SW480 (cell line): ENCODE data around the gene USB1.
"Not testable (repeated sequence)": the region's sequence is repeated elsewhere in the genome, so short reads cannot be mapped to it uniquely, and the experiment has no call there.

Experiments used
- DNase-seq: peaks from one replicate; pipeline ENCODE4 v3.0.0-alpha.2; 2016; ENCODE audit warnings: low spot score

Gene USB1

DNA sequence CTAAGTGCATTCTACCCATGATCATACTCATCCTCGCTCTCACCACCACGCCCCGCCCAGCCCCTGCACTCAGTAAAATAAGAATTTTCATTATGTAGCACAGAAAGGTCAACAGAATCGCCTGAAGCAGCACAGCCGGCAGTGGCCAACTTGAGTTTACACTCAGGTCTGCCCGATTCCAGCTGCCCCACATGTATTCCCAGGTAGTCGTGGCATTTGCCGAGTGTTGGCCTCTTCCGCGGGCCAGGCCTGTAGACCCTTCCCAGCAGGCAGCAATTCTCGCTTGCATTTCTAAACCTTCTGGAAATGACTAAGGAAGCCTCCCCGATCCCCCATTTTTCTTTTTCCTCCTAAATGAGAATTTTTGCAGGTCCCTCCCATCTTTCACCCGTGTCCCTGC lies 30.9 kb upstream of the USB1 start:
- no peak for DNase-seq

DNA sequence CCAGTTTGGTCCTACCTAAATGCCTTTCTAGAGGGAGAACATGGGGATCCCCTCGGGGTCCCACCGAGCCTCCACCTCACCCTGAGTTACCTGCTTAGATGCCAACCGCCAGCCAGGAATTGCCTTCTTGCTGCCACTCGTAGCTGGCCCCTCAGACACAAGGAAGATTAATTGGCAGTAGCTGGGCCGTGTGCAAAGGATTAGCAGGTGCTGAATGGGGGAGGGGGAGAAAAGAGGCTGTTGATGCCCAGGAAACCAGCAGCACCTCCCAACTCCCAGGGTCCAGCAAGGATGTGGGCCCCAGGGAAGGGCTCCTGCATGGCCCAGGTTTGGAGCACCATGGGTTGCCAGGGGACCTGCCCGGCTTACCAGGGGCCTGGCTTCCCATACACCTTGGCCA lies 30.2 kb upstream of the USB1 start, which contains the start of gene CNGB1:
Gene CNGB1, minus strand, starts transcription at position 159 of the 400 bp plus-strand sequence. CDS start 3,842 bp downstream, outside the sequence.
- no peak for DNase-seq

DNA sequence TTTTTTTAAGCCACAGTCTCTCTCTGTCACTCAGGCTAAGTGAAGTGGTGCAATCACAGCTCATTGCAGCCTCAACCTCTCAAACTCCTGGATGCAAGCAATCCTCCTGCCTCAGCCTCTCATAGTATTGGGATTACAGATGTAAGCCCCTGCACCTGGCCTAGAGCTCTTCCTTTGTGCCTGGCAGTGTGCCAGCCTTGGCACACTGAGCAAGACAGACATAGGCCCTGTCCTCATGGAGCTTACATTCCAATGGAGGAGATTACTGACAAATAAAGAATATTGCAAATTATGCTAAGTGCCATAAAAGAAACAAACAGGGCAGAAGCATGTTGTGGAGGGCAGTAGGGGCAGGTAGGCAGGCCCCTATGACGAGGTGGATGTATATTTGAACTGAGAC lies 29.4 kb upstream of the USB1 start:
- no peak for DNase-seq

DNA sequence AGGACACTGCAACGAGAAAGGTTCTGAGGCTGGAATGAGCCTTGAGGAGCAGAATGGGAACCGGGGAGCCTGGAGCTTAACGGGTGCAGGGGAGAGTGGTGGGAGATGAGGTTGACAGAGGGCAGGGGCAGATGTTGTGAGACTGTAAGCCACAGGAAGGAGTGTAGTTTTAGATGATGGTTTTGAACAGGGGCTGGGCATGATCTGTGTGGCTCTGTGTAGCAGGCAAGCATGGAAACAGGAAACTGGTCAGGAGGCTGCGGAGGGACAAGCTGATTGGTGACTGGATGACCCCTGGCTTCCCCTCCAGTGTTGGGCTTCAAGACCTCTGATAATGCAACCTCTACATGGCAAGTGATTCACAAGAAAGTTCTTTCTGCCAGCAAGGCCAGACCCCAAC lies 28.9 kb upstream of the USB1 start:
- no peak for DNase-seq

DNA sequence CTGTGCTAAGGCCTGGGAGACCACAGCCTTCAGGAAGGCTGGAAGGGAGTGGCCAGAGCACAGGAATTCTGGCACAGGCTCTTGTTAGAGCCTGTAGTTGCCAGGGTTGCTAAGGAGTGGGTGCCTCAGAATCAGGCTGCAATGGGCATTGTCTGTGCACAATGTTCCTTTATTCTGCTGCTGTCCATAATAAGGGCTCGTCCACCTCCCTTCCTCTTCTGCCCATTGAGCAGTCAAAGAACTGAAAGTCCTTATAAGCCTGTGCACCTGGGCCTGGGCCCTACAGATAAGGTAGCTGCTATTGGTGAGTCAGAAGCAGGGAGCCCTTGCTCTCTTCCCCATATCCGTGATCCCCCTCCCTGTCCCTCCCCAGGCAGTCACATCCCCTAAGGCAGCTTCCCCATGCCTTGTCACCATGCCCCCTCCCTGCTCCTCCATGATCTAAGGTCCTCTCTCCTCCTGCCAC lies 24.8 kb upstream of the USB1 start:
- peak; percentile 10 for DNase-seq

DNA sequence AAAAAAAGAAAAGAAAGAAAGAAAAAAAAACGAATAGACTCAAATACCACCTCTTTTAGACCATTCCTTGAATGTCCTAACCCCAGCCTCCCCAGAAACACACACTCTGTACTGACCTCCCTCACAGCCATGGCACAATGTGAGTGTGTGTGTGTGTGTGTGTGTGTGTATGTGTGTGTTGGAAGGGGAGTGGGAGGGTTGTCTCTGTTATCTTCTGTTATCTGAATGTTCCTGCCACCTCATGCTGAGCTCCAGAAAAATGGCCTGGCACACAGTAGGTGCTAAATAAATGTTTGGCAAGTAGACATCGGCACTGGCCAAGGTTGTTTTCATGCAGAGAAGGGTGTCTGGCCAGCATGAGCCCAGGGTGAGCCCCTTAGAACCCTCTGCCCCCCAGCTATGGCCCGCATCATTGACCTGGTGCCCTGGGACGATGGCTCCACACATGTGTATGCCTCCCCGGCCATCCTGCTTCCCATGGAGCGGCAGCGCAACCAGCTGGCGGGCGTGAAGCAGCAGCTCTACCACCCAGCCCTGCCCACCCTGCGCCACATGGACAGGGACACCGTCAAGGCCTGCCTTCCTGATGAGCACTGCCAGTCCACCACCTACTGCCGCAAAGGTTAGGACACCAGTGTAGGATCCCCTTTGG lies 23.7 kb upstream of the USB1 start:
- DNase-seq: no peak

DNA sequence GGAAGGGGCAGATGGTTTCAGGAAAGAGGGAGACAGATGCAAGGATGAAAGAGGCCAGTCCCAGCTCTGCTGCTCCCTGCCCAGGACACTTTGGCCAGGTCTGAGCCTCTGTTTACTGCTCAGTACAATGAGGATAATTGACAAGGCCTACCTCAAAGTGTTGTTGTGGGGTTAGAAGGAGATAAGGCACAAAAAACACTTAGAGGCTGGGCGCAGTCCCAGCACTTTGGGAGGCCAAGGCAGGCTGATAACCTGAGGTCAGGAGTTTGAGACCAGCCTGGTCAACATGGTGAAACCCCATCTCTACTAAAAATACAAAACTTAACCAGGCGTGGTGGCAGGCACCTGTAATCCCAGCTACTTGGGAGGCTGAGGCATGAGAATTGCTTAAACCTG lies 23.1 kb upstream of the USB1 start:
- DNase-seq: not testable (repeated sequence)

DNA sequence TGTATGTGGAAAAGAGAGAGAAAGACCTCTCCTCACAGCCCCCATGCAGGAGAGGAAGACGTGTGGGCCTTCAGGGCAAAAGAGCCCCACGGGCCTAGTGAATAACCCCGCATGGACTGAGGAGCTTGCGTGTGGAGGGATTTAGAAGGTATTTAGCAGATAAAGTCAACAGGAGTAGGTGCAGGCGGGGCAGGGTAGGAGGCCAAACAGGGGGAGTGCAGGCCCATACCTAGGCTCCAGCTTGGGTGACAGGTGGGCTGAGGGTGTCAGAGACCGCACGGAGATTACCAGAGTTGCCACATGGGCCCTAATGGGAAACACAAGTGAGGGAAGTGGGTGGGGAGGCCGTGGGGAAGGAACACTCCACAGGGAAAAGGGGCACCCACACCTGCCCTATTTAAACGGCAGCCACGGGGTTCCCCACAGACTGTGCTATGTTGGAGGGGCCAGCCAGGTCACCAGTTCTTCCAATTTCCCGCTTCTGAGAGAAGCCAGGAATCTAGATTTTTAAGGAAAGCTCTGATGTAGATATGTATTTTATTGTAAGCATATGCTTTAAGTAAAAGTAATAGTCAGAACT lies 22.1 kb upstream of the USB1 start:
- DNase-seq: no peak

DNA sequence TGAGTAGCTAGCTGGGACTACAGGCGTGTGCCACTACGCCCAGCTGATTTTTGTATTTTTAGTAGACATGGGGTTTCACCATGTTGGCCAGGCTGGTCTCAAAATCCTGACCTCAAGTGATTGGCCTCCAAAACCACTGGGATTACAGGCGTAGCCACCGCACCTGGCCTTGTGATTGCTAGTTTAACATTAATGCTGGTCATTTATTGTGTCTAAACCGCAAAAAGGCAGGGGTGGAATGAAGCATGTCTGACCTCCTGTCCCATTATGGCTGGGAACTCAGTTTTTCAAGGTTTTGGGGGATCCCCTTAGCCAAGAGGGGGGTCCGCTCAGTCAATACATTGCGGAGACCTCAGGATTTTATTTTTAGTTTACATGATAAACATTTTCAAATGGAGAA lies 19.6 kb upstream of the USB1 start:
- DNase-seq: no peak

DNA sequence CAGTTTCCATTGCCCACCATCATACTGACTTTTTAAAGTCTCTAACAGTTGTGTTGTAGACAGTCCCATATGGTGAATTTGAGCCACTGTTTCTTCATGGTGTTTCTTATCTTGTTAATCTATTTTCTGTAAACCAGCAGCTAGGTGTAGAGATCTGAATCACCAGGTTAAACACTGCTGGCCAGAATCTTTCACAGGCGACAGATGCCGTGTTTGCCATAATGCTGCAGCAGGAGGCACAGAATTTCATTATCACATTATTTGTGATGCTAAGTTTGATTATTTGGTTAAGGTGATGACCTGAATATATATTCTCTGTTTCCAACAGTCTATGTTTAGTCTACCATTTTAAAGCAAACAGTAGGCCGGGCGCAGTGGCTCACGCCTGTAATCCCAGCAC lies 18.8 kb upstream of the USB1 start:
- DNase-seq: no peak

DNA sequence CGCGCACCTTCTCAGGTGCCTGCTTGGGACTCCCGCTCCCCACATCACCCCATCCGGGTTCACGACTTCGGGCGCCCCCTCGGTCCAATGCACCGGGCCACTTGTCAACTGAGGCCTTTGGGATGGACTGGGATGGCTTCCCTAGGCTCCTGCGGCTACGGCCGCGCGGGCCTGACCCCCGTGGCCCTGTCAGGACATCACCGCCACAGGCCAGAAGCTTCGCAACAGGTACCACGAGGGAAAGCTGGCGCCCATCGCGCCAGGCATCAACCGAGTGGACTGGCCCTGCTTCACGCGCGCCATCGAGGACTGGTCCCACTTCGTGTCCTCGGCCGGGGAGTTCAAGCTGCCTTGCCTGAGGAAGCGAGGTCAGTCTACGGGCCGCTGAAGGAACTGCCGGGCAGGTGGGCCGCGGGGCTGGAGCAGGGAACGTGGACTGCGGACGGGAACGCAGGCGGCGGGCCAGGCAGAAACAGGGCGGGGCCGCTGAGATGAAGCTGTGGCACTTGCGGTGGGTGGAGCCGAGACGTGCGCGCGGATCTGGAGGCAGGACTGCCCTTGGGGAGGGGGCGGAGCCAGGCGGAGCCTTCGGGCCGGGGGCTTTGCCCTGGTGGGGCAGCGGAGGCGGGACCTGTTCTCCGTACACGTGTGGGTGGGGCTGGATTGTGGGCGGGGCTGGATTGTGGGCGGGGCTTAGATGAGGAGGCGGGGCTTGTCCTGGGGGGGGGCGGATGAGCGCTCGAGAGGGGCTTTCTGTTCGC lies 16.6 kb upstream of the USB1 start:
- DNase-seq: no peak

DNA sequence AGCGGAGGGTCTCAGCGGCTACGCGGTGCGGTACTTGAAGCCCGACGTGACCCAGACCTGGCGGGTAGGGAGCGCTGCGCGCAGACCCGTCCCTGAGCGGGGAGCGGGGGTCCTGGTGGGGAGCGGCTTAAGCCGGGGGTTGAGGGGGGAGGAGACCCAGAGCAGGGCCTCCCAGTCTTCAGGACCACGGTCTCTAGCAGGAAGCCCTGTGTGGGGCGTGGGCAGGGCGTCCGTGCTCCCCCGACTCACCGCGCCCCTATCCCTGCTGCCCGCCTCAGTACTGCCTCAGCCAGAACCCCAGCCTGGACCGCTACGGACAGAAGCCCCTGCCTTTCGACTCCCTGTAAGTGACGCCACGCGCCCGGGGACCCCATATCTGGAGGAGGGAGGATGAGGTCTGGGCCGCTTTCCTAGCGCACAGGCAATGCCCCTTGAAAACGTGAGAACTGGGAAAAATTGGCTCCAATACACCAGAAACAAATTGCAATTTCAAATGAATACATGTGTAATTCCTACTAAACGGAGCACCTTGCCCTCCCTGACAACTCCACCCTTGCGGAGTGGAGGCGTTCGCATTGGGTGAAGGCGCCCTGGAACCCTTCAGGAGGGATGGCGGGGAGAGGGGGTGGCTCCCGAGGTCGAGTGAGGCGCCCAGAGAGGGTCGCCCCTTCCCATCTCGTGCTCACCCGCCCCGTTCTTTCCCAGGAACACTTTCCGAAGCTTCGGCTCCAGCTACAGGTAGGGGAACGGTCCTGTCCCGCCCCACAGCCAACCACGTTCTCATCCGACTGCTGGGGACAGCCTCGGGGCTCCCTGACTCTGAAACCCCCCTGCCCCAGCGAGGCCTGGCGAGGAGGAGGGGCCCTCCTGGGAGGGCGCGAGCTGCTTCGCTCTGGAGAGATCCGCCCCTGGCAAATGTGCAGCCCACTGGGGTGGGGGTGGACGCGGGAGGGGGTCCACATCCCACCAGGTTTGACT lies 15.7 kb upstream of the USB1 start:
- DNase-seq: no peak

DNA sequence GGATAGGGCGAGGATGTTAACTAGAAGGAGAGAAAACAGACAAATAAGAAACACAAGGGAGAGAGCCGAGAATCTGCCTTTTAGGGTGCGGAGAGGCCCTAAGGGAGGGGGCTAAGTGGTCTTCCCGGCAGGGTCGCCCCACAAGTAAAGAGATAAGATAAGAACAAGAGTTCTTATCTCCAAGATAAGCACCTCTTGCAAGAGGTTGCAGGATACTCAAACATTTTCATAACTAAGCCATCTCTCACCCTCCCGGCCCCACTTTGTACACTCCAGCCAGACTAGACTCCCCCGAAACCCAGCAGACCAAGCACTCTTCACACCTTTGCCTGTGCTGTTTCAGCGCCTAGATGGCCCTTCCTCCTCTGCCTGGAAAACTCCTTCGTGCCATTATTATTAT lies 15.0 kb upstream of the USB1 start:
- DNase-seq: no peak

DNA sequence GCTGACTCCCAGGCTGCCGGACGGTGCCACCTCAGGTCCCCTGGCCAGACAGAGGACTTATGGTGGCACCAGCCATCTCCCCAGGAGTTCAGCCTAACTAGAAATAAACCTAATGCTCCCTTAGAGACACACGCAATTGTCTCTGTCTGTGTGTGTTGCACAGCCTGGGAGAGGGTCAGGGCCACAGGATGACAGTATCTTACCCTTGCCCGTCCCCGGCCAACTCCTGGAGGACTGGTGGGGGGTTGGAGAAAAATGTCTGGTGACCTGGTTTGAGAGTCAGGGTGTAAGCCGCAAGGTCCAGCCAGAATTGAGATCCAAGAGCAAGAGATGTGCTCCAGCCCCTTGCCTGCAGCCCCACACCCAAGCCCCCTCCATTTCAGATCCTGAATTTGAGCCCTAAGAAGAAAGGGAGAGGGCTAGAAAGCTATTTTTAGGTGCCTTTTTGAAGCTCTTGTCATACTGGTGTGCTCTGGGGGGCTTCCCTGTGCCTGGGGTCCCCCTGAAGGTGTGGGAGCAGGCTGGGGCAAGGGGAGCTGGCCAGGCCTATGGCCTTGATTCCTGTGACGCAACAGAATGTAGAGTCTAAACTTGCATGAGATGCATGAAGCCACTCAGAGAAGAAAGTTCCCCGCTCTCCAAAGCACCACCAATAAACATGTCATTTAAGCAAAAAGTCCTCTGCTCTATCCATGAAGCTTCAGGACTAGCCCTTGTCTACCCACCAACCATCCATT lies 13.6 kb upstream of the USB1 start:
- DNase-seq: no peak

DNA sequence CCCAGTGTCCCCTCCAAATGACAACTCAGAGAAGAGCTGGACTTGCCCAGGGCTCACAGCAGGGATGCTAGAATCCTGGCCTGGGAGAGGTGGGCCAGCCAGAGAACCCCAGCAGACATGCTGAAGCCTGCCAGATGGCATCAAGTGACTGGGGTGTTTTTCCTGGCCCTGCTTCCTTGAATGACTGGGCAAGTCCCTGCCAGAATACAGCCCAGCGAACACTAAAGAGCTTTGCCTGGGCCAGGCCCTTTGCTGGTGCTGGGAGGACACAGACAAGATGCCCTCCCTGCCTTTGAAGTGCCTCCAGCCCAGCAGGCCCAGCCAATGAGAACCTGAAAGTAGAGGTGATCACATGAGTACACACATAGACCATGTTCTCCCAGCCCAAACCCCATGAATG lies 12.3 kb upstream of the USB1 start:
- DNase-seq: no peak

DNA sequence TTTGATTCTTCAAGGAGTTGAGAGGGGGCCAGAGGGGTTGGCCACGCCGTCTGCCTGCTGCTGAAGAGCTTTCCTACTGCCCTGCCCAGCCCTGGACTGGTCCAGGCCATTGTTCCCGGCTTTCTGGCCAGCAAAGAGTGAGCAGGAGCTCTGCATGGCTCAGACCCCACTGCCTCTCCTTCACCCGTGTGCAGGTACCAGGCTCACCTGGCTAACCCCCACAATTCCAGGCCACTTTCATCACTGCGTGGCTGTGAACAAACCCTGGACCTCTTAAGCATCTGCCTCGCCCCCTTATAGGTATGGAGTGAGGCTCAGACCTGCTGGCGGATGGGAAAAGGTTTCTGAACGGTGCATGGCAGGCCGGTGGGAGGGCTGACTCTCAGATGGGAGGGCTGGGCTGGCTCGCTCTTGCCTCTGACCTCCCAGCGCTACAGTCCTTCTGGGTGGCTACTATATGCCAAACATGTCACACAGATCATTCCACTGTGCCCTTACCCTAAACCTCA lies 9.6 kb upstream of the USB1 start:
- DNase-seq: no peak

DNA sequence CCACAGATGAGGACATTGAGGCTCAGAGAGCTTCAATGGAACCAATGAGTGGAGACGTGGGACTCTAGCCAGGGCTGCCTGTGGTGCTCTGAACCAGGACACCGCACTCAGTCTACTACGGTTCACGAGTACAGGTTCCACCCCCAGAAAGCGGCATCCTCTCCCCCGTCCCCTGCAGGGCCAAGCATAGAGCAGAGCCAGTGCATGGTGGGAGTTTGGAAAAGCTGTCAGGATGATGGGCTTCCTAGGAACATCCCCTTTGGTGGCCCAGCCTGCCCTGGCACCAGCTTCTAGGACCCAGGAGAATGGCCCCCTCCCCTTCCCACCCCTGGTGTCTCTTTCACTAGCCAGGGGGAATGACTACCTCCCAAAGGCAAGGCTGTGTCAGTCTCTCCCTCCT lies 9.1 kb upstream of the USB1 start:
- DNase-seq: no peak

DNA sequence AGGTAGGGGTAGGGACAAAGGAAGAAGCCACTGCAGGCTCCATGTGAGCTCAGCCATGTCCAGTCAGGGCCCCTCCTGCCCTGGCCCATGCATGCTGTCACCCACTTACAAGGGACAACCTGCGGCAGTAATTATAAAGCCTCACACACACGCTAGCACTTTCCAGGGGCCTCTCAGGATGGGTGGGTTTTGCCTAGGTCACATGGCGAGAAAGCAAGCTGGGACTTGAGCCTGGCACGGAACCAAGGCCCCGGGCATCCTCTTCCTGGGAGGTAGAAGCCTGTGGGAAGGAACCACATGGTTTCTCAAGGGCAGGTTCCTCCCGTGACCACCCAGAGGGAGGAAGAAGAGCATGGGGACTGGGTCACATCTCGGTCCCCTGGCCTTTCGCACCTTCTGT lies 7.8 kb upstream of the USB1 start:
- no peak for DNase-seq

DNA sequence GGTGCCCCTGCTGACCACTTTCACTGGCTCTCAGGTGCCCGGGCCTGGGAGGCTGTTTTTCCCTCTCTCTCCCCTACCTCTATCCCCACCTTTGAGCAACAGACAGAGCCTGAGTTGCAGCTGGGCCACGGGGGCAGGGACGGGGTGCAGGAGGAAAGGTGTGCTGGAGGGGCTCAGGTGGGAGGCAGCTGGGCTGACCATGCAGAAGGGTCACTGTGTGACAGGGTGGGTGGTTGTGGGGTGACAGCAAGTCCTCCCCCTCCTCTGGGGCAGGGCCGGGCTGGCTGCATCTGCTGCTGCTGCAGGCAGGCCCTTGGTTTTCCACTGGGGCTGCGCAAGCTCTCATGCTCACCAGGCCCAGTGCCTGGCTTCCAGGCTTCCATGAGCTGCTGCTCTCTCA lies 7.3 kb upstream of the USB1 start:
- DNase-seq: no peak

DNA sequence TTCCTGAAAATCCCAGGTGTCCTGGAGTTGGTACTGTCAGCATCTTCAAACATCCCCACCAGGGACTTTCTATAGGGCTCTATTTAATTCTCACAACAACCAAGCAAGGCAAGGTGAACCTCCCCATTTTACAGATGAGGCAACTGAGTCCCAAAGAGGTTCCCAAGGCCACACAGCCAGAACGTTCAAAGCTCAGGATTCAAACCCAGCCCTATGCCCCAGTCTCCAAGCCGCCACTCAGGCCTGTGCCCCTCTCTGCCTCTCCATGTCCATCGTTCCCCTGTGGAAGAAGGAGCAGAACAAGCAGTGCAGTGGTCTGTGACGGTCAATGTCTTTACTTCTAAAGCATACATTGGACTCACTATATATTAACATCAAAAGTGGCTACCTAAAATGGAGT lies 6.8 kb upstream of the USB1 start:
- no peak for DNase-seq

DNA sequence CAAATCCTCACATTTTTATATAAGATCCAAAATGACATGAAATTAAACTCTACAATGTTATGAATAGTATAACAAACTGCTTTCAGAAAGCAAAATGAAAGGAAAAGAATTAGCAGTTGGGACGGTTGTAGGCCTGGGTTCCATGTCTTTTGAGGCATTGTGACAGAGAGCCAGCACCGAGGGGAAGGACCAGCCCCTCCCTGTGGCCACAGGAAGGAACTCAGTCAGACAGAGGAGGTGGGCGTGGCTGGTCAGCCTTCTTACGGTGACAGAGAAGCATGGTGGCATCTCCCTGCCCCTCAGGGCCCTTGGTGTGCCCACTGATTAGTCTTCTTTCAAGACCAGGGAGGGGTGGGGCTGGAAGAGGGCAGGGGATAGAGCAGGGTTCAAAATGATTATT lies 6.4 kb upstream of the USB1 start:
- peak; percentile 42 for DNase-seq
